ENCODE data around the gene TMEM145.
"Not testable (repeated sequence)": the region's sequence is repeated elsewhere in the genome, so short reads cannot be mapped to it uniquely, and the experiment has no call there.

- TF ChIP-seq CTCF (optimal IDR thresholded peaks at IDR 0.05 in 1 of 3, IDR thresholded peaks at IDR 0.05 in 1 of 3, conservative IDR thresholded peaks at IDR 0.05 in 1 of 3; ENCODE audit: extremely low read depth in 1 of 3, insufficient read depth in 2 of 3, low read length in 3 of 3); EZH2 (IDR thresholded peaks at IDR 0.05; ENCODE audit: low read length): not testable (repeated sequence)
Observed at GRCh38 chr19:42266928-42267603, 46.0 kb upstream of the TMEM145 start.

Data from keratinocyte (primary cell).